GM19025 (cell line): Measurements from ENCODE around the gene NF1.

Experiments used
- ATAC-seq: cut with Tn5 transposase; IDR thresholded peaks from one replicate; pipeline ENCODE4 v1.9.1; 2021; ENCODE audit warnings: mild to moderate bottlenecking, low read depth, moderate library complexity; ENCODE audit not compliant: unreplicated experiment

The NF1 gene

DNA sequence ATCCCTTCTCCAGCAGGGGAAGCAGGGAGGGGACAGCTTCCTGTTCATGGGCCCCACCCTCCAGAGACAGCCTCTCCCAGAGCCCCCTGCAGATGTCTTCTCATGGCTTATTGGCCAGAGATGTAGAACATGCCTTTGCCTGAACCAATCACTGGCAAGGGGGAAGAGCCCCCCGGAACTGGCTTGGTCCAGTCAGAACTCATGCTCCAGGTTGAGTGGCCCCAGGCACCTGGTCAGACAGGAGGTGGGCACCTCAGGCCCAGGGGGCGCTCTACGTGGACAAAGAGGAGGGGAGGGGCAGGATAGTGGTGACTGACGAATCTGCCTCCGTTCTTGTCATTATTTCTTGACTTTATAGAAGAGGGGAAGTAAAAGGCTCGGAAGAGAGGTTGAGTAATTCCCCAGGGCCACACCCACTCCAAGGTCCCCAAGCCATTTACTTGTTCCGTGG lies 320.3 kb downstream of the NF1 start:
- no peak for ATAC-seq

- no peak for ATAC-seq
These were observed 321.1 kb downstream of the NF1 start for GRCh38 chr17:31415640-31416502.

DNA sequence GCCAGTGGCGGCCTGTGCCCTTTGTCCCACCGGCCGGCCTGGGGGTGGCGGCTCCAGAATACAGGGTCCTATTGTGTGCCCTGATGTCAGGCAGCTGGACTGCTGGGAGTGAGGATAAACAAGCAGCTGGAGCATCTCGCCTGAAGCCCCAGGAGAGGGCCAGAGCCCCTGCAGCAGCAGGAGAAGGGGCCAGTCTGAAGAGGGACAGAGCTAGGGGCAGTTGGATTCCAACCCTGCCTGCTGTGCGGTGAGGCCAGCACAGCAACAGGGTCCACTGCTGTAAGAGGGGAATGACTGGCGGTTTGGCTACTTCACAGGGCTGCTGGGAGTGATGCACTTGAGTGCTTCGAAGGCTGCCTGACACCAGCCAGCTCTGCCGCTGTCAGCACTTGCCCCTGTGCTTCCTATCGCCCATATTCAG lies 321.7 kb downstream of the NF1 start:
- no peak for ATAC-seq

- ATAC-seq: no peak
These were observed 322.4 kb downstream of the NF1 start for GRCh38 chr17:31417051-31417792.

DNA sequence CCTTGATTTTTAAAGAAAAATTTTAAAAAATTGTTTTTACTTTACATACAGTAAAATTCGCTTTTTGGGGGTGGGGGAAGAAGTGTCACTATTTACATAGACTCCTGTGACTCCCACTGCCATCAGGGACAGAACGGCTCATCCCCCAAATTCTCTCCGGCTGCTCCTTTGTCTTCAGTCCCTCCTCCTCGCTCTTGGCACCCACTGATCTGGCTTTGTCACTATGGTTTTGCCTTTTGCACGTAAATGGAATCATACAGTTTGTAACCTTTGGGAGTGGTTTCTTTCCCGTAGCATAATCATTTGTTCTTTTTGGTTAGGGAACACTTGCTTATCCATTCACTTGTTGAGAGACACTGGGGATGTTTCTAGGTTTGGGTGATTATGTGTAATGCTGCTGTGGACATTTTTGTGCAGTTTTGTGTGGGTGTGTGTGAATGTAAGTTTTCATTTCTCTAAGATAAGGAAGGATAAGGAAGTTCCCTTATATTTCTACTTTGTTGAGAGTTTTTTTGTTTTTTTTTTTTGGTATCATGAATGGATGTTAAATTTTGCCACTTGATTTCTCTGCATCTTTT lies 324.1 kb downstream of the NF1 start:
- no peak for ATAC-seq

DNA sequence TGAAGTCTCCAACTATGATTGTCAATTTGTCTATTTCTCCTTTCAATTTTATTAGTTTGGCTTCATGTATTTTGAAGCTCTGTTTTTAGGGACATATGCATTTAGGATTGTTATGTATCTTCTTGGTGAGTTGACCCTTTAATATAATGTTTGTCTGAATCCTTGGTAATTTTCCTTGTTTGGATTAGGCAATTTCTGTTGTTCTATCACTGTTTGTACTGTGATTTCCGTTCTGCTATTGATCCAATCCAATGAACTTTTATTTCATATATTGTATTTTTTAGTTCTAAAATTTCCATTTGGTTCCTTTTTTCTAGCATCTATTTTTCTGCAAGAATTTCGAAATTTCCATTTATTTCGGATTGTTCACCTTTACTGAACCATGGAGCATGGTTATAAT lies 327.7 kb downstream of the NF1 start:
- no peak for ATAC-seq

GRCh38 chr17:31424944-31425281 lies 330.1 kb downstream of the NF1 start:
- no peak for ATAC-seq

GRCh38 chr17:31425282-31426040 lies 330.7 kb downstream of the NF1 start:
- no peak for ATAC-seq
